Measurements from ENCODE around the gene JHY.

GRCh38 chr11:122861631-122862030 is 20.9 kb upstream of the JHY start:
- no peak for TF ChIP-seq CTCF (IDR thresholded peaks at IDR 0.05)
- no peak for TF ChIP-seq POLR2AphosphoS5 (IDR thresholded peaks at IDR 0.05)
- no peak for TF ChIP-seq POLR2A (IDR thresholded peaks at IDR 0.05)
- no peak for TF ChIP-seq EP300 (IDR thresholded peaks at IDR 0.05)
